Measurements from ENCODE around the gene ADAMTS8. TPM values are rescaled to one million over a fixed set of nuclear protein-coding genes. Genes with fewer than 3 reads are reported as not detected.

Gene ADAMTS8
- total RNA-seq, 1 experiment from 2014 or later = 0.07 TPM

- H4K20me1 ChIP-seq (ENCODE audit: insufficient read depth) = no peaks in the 10 kb centered on the region
- H3K4me1 ChIP-seq (ENCODE audit: control insufficient read depth in 1 of 2, insufficient read depth in 2 of 2, low read length in 2 of 2) = no peaks in the 10 kb centered on the region
- BruUV-seq (replicated peaks) = no TSS peak
- RAD21 ChIA-PET (ENCODE audit: low non-redundant PET in 1 of 2, low total read pairs in 2 of 2, uncharacterized antibody in 2 of 2, unreplicated experiment in 2 of 2) = no interaction called here
- peaks cover 11% of the 10 kb centered on the region; the same call in 1 of the 2 replicates for H3K27me3 ChIP-seq (ENCODE audit: insufficient read depth, low read length)
- no peak for ATAC-seq
- no peak for DNase-seq (ENCODE audit: low read depth, low spot score)
- H2AFZ ChIP-seq (ENCODE audit: low read depth, low read length, poor library complexity, severe bottlenecking) = no peak overlapping the region
- TF ChIP-seq ZFX (IDR thresholded peaks at IDR 0.05) (no peak), TCF7L2 (IDR thresholded peaks at IDR 0.05; ENCODE audit: borderline replicate concordance, extremely low read depth, insufficient read depth, insufficient read length) (no peak), SIN3A (IDR thresholded peaks at IDR 0.05; ENCODE audit: low read depth) (no peak), RAD21 (IDR thresholded peaks at IDR 0.05; ENCODE audit: low read depth) (no peak), ATF3 (IDR thresholded peaks at IDR 0.05) (no peak), CTCF (IDR thresholded peaks at IDR 0.05 in 2 of 3, conservative IDR thresholded peaks at IDR 0.05 in 1 of 3; ENCODE audit: borderline replicate concordance in 1 of 3, insufficient read depth in 1 of 3, low read depth in 2 of 3, low read length in 2 of 3) (no peak), SRF (IDR thresholded peaks at IDR 0.05; ENCODE audit: low read depth) (no peak), FOSL1 (IDR thresholded peaks at IDR 0.05; ENCODE audit: low read depth) (no peak), CBX3 (IDR thresholded peaks at IDR 0.05; ENCODE audit: low read depth) (no peak), JUND (IDR thresholded peaks at IDR 0.05) (no peak), YY1 (IDR thresholded peaks at IDR 0.05; ENCODE audit: extremely low read depth, insufficient replicate concordance, low read depth, low read length) (no peak), REST (IDR thresholded peaks at IDR 0.05; ENCODE audit: low read depth) (no peak), ELF1 (IDR thresholded peaks at IDR 0.05; ENCODE audit: borderline replicate concordance, low read depth) (no peak), ZBTB33 (IDR thresholded peaks at IDR 0.05; ENCODE audit: extremely low read depth, insufficient replicate concordance, low read length) (no peak), POLR2AphosphoS5 (IDR thresholded peaks at IDR 0.05; ENCODE audit: low read depth, low read length) (no peak)
- CTCF ChIA-PET = interaction anchor here (0.7 kb wide), 1 partner anchor 13 kb away, joined by 3 read pairs; no protein-coding TSS in a partner anchor
- no peaks in the 10 kb centered on the region for H3K36me3 ChIP-seq (ENCODE audit: control insufficient read depth in 1 of 2, insufficient read depth in 2 of 2, low read length in 2 of 2)
- POLR2A ChIA-PET = no interaction called here
- no peak overlapping the region for H3K9ac ChIP-seq (ENCODE audit: low read length)
- intact Hi-C loops (cut with micrococcal nuclease) = no loop called here
- H3K9me2 ChIP-seq (ENCODE audit: insufficient read depth) = no peaks in the 10 kb centered on the region
- no peak overlapping the region for H3K4me3 ChIP-seq (replicated peaks in 1 of 2; ENCODE audit: low read depth in 1 of 2, low read length in 2 of 2)
- H3K27ac ChIP-seq (ENCODE audit: low read depth, low read length) = no peak overlapping the region
- H3K9me3 ChIP-seq (ENCODE audit: control insufficient read depth in 1 of 2, insufficient read depth in 1 of 2, low read depth in 1 of 2, low read length in 2 of 2) = no peaks in the 10 kb centered on the region
- H3K4me2 ChIP-seq (ENCODE audit: low read length) = no peak overlapping the region
- H3K79me2 ChIP-seq (ENCODE audit: insufficient read depth, low read length) = no peaks in the 10 kb centered on the region
Observed at GRCh38 chr11:130394615-130395014, 33.8 kb downstream of the ADAMTS8 start.

Measured in HCT116 (cell line).